Astrocyte of the cerebellum (primary cell): ENCODE results near the gene ARCN1.
A peak's percentile ranks its signal among the peaks of the same experiment; 100 is the strongest.

ENCODE experiments used
- DNase-seq: peaks from one replicate; pipeline ENCODE4 v3.0.0-alpha.2; 2011; ENCODE audit warnings: low read depth
- H3K4me3 ChIP-seq: 2 replicates; pipeline ENCODE4 v1.5.1; 2011; ENCODE audit warnings: mild to moderate bottlenecking, low read depth, low read length, moderate library complexity
- CTCF ChIP-seq: IDR thresholded peaks from 2 replicates; pipeline ENCODE4 v1.5.1; 2012; ENCODE audit warnings: low read length, low read depth, moderate library complexity, mild to moderate bottlenecking; ENCODE audit errors: missing control alignments
- in situ Hi-C: cut with HindIII; loops from 2 replicates; pipeline ENCODE4 v1.10.0; 2017; ENCODE audit warnings: low sequenced_read_pairs

The ARCN1 gene

GRCh38 chr11:118615282-118615975 lies 43.2 kb downstream of the ARCN1 start:
- in situ Hi-C loops: no loop called here
- no peak for DNase-seq
- TF ChIP-seq CTCF: no peak
- no peak overlapping the region for H3K4me3 ChIP-seq

DNA sequence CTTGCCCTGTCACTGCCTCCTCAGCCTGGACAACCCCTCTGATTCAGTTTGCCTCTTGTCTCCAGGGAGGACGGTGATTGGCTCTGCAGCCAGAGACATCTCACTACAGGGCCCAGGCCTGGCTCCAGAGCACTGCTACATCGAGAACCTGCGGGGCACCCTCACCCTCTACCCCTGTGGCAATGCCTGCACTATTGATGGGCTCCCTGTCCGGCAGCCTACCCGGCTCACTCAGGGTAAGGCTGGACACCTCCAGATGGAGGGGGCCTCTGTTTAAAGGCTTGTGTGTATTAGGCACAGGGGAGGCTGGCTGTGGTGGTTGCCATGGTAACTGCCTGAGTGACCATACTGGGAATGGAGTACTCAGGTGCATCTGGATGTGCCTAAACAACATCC lies 43.8 kb downstream of the ARCN1 start:
- DNase-seq: no peak
- TF ChIP-seq CTCF: no peak
- no peak overlapping the region for H3K4me3 ChIP-seq
- in situ Hi-C loops: no loop called here

- TF ChIP-seq CTCF: no peak
- in situ Hi-C loops: no loop called here
- no peak for DNase-seq
- no peak overlapping the region for H3K4me3 ChIP-seq
Observed at GRCh38 chr11:118618115-118618990, 46.1 kb downstream of the ARCN1 start.

DNA sequence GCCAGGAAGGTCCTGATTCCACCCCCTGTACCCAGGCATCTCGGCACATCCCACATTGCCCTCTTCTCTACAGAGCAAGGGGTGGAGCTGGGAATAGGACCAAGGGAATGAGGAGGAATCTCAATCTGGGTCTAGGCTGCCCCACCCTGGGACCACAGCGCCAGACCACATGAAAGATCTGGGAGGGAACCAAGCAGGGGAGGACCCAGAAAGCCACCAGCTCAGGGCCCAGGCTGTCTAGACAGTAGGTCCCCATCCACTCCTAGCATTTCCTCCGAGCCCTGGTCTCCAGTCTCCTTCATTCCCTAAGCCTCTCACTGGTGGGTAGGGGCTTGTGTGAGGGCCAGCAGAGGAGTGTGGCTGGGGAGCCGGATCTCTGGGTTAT lies 46.8 kb downstream of the ARCN1 start:
- no peak overlapping the region for H3K4me3 ChIP-seq
- DNase-seq: peak; percentile 69
- TF ChIP-seq CTCF: no peak
- in situ Hi-C loops: no loop called here

DNA sequence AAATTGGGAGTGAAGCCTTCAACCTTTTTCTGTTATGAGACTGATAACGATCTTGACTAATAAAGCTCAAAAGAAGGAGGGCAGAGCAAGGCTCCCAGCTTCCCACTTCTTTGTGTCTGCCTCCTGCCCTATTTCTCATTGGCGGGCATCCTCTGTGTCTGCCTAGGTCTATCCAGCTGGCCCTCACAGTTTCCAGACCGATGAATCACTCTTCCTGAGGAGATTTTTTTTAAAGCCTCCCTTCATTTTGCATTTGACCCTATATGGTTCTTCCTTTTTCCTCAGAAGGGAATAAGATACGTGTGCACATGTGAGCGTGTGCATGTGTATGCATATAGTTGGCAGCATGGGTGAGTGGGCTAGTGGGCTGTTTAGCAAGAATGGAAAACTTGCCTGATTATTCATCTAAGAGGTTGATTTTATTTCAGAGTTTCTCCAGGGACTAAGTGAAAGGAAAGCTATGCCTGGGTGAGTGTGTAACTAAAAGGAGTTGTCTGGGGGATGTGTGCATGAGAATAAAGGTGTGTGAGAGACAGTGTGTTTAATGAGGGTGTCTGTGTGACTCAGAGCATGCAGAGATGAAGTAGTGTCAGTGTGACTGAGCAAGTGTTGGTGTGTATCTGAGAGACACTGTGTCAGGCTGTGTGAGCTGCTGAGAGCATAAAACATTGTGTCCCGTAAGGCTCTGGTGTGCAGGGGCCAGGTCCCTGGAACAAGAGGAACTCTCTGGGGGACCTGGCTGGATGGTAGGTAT lies 47.4 kb downstream of the ARCN1 start:
- peak; percentile 86 for DNase-seq
- peak overlapping the region; percentile 3 for H3K4me3 ChIP-seq
- in situ Hi-C loops: no loop called here
- TF ChIP-seq CTCF: no peak

GRCh38 chr11:118620529-118621070 lies 48.4 kb downstream of the ARCN1 start:
- DNase-seq: no peak
- no peak for TF ChIP-seq CTCF
- in situ Hi-C loops: no loop called here
- peak overlapping the region; percentile 82 for H3K4me3 ChIP-seq
